Epidermal melanocyte (primary cell): ENCODE results near the gene ZNF133.

Experiments
- DNase-seq: peaks from one replicate; pipeline ENCODE4 v3.0.0; 2011; ENCODE audit warnings: low spot score; ENCODE audit not compliant: insufficient read length

The ZNF133 gene

GRCh38 chr20:18361678-18362077 lies 73.4 kb downstream of the ZNF133 start:
- no peak for DNase-seq

DNA sequence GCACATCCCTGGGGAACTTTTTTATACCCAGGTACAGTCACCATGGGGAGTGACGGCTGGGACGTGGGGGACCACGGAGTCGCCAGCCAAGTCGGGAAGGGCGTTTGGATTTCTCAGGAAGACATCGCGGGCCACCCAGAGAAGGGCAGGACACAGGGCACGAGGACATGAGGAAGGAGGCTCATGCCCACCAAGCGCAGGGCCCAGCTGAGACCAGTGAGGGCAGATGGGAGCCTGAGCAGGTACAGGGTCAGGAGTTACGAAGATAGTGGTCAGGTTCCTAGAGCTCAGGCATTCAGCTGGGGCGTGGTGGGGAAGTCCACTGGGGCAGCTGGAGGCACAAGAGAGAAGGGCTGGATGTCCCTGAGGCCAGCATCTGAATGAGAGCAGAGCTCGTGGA lies 74.6 kb downstream of the ZNF133 start:
- DNase-seq = no peak

DNA sequence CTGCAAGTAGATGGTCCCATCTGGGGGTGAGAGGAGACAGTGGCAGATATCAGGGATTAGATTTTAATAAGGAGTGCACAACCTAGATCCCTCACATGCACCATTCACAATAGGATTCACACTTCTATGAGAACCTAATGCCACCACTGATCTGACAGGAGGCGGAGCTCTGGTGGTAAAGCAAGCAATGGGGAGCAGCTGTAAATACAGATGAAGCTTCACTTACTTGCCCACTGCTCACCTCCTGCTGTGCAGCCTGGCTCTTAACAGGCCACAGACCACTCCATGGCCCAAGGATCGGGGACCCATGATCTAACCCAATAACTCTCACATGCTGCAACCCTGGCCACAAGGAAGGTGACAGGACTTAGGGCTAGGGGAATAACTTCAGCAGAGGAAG lies 75.4 kb downstream of the ZNF133 start:
- DNase-seq = no peak

- no peak for DNase-seq
These were observed 76.4 kb downstream of the ZNF133 start for GRCh38 chr20:18364768-18365167.
